Activated T-helper 1 cell treated with anti-CD3 and anti-CD28 coated beads, Interleukin-12 subunit alpha, Interleukin-12 subunit beta, Interleukin-2, Interleukin-4 antibody, amounts not matched to agents 30 ng/mL and 10 ng/mL and 1 ng/mL, durations not matched to agents 14 hours and 24 hours and 36 hours (primary cell): ENCODE data around the gene CCDC179. TPM values are rescaled to one million over a fixed set of nuclear protein-coding genes. Genes with fewer than 3 reads are reported as not detected.
A peak's percentile ranks its signal among the peaks of the same experiment; 100 is the strongest.

ENCODE experiments used
- DNase-seq: peaks from one replicate; pipeline ENCODE4 v3.0.0; 2021; ENCODE audit warnings: low spot score
- H3K27ac Mint-ChIP-seq: one replicate; pipeline ENCODE4 v1.8.0; 2021; ENCODE audit warnings: mild to moderate bottlenecking, mixed read lengths
- H3K27me3 Mint-ChIP-seq: one replicate; pipeline ENCODE4 v1.8.0; 2022; ENCODE audit warnings: mild to moderate bottlenecking, moderate library complexity, mixed read lengths; ENCODE audit not compliant: insufficient read depth
- H3K36me3 Mint-ChIP-seq: one replicate; pipeline ENCODE4 v1.8.0; 2021; ENCODE audit warnings: low read depth, mixed read lengths
- H3K4me1 Mint-ChIP-seq: one replicate; pipeline ENCODE4 v1.8.0; 2021; ENCODE audit warnings: low read depth, mixed read lengths
- H3K4me3 Mint-ChIP-seq: one replicate; pipeline ENCODE4 v1.8.0; 2021; ENCODE audit warnings: mild to moderate bottlenecking, moderate library complexity, mixed read lengths
- H3K9me3 Mint-ChIP-seq: one replicate; pipeline ENCODE4 v1.8.0; 2021; ENCODE audit warnings: mixed read lengths
- intact Hi-C: fragments of 100-400 bp; cut with micrococcal nuclease; formaldehyde crosslinking; loops from one replicate; pipeline ENCODE4 v1.15.1; 2024
- total RNA-seq: library from RNA; stranded (reverse); gene quantifications from 2 replicates; pipeline ENCODE4 v1.2.3, GENCODE V29; 2022

Gene CCDC179
- not detected in 2 replicates for total RNA-seq

DNA sequence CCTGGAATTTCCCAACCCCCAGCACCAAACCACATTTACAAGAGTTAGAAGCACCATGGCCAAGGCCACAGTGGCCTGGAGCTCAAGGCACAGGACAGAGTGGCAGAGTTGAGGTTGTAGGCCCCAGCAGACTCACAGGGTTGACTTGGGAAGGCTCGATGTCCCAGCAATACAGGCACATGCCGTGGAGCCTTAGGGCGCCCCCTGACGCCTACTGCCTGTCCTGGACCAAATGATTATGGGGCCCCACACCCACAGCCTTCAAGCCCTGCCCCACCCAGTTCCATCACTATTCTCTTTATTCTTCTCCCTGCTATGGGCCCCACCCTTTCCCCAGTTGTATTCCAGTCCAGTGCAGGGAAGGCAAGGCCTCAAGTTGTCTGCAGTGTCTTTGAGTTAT lies at the start of gene CCDC179:
CCDC179 (minus strand) TSS at position 234 of the 400 bp plus-strand sequence; CDS start at position 181, 53 bp downstream.
- no peaks in the 10 kb centered on the region for H3K36me3 Mint-ChIP-seq
- no peak within 1 kb of the TSS for H3K4me3 Mint-ChIP-seq
- H3K4me1 Mint-ChIP-seq, result no peaks in the 10 kb centered on the region
- no peaks in the 10 kb centered on the region for H3K9me3 Mint-ChIP-seq
- intact Hi-C loops, result no loop called here
- DNase-seq, result no peak
- no peaks in the 10 kb centered on the region for H3K27me3 Mint-ChIP-seq
- no peak within 1 kb of the TSS for H3K27ac Mint-ChIP-seq

DNA sequence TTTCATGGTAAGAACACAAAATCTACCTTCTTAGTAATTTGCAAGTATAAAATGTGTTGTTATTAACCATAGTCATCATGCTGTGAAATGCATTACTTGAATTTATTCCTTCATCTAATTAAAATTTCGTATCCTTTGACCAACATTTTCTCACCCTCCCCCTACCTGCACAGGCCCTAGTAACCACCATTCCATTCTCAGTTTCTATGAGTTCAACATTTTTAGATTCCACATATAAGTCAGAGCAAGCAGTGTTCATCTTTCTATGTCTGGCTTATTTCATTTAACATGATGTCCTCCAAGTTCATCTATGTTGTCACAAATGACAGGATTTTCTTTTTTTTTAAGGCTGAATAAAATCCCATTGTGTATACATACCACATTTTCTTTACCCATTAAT lies 43.5 kb upstream of the CCDC179 start:
- Mint-ChIP-seq H3K4me1 (no peaks in the 10 kb centered on the region), H3K4me3 (no peak overlapping the region), H3K9me3 (peaks cover 4% of the 10 kb centered on the region), H3K27me3 (no peaks in the 10 kb centered on the region), H3K27ac (no peak overlapping the region), H3K36me3 (no peaks in the 10 kb centered on the region)
- intact Hi-C loops, result no loop called here
- no peak for DNase-seq

DNA sequence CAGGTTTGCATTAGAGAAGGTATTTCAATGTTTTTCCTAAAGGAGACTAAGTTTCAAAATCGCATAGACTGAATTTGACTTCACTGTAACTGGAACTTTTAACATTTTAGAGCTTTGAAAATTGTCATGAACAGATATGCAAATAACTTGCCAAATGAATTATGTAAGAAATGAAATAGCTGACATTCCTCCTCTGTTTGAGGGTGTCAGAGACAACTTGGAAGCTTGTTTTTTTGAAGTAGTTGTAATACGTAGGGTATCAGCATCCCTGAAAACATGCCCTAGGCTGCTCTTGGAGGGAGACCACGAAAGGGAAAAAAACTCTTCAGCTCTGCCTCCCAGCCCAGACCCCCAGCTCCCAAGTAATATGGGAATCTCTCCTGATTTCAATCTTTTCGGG lies 41.3 kb upstream of the CCDC179 start:
- Mint-ChIP-seq H3K27ac (no peak overlapping the region), H3K27me3 (no peaks in the 10 kb centered on the region), H3K4me3 (no peak overlapping the region), H3K4me1 (no peaks in the 10 kb centered on the region), H3K9me3 (no peaks in the 10 kb centered on the region), H3K36me3 (no peaks in the 10 kb centered on the region)
- intact Hi-C loops, result no loop called here
- no peak for DNase-seq

DNA sequence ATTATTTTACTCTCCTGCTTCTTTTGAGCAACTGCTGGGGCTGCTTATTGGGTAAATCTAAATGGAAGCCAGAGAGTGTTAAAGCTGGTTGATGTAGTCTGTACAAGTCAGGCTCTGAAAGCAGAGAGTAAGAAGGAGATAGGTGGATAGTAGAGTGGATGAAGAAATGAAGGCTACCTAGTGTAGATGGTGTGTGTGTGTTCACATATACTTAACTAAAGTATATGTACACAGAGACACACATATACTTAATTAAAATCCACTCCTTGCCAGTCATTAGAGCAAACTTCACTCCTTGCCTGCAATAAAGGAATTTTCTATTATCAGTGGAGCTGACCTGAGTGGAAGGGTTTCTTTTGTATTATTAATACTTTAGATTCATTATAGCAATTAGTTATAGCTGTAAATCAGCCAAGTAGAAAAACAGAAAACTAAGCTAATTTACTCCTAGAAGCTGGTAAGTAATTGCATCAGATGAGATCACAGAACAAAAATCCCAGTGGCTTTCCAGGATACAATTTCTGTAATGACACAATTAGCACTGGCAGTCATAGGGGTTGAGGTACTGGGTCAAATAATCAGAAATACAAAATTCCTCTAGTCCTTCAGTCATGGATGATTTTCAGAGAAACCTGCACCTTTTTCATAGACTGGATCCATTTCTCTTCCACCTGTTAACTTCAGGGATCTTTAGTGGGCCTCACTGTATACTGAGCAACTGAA lies 40.7 kb upstream of the CCDC179 start:
- no peak overlapping the region for H3K27ac Mint-ChIP-seq
- H3K4me1 Mint-ChIP-seq, result no peaks in the 10 kb centered on the region
- no peaks in the 10 kb centered on the region for H3K27me3 Mint-ChIP-seq
- no peaks in the 10 kb centered on the region for H3K9me3 Mint-ChIP-seq
- no peak overlapping the region for H3K4me3 Mint-ChIP-seq
- H3K36me3 Mint-ChIP-seq, result no peaks in the 10 kb centered on the region
- no peak for DNase-seq
- intact Hi-C loops, result no loop called here

DNA sequence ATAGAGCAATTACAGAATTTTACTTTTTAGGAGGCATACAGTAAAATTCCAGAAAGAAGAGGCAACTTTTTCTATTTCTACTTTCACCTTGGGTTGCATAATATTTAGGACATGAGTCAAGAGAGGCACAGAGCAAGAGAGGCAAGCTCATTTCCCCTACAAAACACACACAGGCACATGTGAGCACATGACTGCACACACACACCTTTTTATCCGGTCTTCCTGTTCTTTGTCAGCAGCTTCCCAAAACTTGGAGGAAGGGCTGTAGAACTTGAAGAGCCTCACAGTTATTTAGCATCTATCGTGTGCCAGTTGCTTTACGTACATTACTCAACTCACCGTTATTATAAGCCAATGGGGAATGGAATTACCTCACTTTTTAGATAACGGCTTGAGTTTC lies 37.8 kb upstream of the CCDC179 start:
- H3K4me3 Mint-ChIP-seq, result no peak overlapping the region
- H3K9me3 Mint-ChIP-seq, result no peaks in the 10 kb centered on the region
- no peaks in the 10 kb centered on the region for H3K36me3 Mint-ChIP-seq
- intact Hi-C loops, result no loop called here
- no peaks in the 10 kb centered on the region for H3K4me1 Mint-ChIP-seq
- no peaks in the 10 kb centered on the region for H3K27me3 Mint-ChIP-seq
- no peak for DNase-seq
- H3K27ac Mint-ChIP-seq, result no peak overlapping the region

DNA sequence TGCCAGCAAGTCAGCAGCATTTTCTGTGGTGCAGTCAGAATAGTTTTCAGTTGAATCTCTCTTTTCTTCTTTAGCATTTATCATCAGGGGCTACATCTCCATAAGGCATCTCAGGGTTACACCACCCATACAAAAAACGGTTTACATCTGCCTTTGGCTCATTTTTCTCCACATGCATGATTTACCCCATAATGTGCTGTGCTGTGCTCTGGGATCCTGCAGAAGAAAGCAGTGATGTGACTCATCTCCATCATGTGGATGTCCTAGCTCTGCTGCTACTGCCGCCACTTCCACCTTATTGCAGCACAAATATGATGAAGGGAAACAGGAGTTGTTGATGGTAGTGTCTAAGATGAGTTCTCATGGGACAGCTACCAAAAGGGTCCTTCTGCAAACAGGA lies 30.0 kb upstream of the CCDC179 start:
- Mint-ChIP-seq H3K9me3 (no peaks in the 10 kb centered on the region), H3K36me3 (no peaks in the 10 kb centered on the region), H3K4me1 (no peaks in the 10 kb centered on the region), H3K27ac (no peak overlapping the region), H3K4me3 (no peak overlapping the region), H3K27me3 (no peaks in the 10 kb centered on the region)
- no peak for DNase-seq
- intact Hi-C loops, result no loop called here

DNA sequence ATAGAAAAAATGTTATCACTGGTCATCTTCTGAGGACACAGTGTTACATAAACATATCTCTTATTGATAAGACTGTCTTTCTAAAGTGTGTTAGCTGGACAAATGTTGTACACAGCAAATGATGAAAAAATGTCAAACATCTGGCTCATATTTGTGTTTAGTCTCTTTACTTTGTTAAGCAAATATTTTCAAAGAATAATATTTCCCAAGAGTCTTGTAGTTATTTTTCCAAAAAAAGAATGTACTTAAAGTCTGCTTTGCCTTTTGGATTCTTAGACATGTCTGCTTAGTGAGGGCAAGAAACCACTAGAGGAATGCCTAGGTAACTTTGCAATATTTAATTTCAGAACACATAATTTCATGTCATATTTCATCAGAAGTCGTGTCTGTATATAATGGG lies 23.9 kb upstream of the CCDC179 start:
- no peak overlapping the region for H3K4me3 Mint-ChIP-seq
- H3K27ac Mint-ChIP-seq, result no peak overlapping the region
- no peaks in the 10 kb centered on the region for H3K36me3 Mint-ChIP-seq
- H3K27me3 Mint-ChIP-seq, result no peaks in the 10 kb centered on the region
- intact Hi-C loops, result no loop called here
- no peaks in the 10 kb centered on the region for H3K9me3 Mint-ChIP-seq
- no peak for DNase-seq
- H3K4me1 Mint-ChIP-seq, result no peaks in the 10 kb centered on the region

DNA sequence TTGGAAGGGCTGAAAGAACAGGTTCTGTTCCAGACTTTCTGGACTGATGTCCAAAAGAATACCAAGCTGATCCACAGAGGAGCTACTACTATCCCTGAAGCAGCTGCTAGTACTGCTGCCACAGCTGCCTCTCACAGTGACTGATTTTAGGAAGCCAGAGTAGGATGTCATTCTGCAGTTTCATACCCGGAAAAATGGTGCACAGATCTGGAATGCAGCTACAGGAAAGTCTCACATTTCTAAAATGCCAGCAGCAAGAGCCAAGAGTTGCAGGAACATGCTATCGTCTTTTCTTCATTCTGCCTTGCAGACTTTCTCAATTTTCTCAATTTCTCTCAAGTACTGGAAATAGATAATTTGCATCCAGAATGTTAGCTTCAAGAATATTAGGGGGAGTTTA lies 19.4 kb upstream of the CCDC179 start:
- Mint-ChIP-seq H3K27ac (no peak overlapping the region), H3K9me3 (no peaks in the 10 kb centered on the region), H3K36me3 (no peaks in the 10 kb centered on the region), H3K4me3 (no peak overlapping the region), H3K27me3 (no peaks in the 10 kb centered on the region), H3K4me1 (no peaks in the 10 kb centered on the region)
- intact Hi-C loops, result loop anchor here (10.0 kb wide), 2 partner anchors 235 to 665 kb away; no protein-coding TSS in a partner anchor
- DNase-seq, result no peak

DNA sequence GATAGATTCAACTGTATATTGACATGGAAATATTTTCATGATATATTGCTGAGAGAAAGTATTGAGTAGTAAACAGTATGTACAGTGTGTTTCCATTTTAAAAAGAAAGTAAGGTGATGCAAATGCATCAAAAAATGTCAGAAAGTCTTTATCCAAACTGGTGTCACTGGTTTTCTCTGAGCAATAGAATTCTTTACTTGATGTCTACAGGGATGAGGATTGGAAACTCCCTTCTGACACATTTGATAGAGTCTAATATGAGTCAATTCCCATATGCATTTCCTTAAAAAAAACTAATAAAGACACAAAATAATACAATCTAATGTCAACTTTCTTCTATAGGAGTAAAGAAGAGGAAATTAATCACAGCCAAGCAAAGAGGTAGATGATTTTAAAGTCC lies 18.3 kb upstream of the CCDC179 start:
- no peak for DNase-seq
- Mint-ChIP-seq H3K27me3 (no peaks in the 10 kb centered on the region), H3K4me3 (no peak overlapping the region), H3K27ac (no peak overlapping the region), H3K4me1 (no peaks in the 10 kb centered on the region), H3K36me3 (no peaks in the 10 kb centered on the region), H3K9me3 (no peaks in the 10 kb centered on the region)
- intact Hi-C loops, result loop anchor here (10.0 kb wide), 2 partner anchors 236 to 666 kb away; no protein-coding TSS in a partner anchor

DNA sequence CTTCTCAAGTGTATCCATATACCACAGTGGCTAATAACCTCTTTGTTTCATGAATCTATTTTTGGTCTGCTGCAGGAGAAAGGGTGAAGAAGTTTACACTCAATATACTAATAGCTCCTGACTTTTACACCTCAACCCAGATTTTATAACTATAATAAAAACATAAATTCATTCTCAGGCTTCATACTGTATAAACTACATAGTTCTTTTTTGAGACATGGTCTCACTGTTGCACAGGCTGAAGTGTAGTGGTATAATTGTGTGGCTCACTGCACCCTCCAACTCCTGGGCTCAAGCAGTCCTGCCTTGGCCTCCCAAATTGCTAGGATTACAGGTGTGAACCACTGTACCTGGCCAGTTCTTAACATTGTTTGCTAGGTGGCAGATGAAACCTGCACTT lies 17.8 kb upstream of the CCDC179 start:
- intact Hi-C loops, result loop anchor here (10.0 kb wide), 2 partner anchors 237 to 667 kb away; no protein-coding TSS in a partner anchor
- no peaks in the 10 kb centered on the region for H3K4me1 Mint-ChIP-seq
- no peaks in the 10 kb centered on the region for H3K9me3 Mint-ChIP-seq
- no peaks in the 10 kb centered on the region for H3K36me3 Mint-ChIP-seq
- no peak overlapping the region for H3K27ac Mint-ChIP-seq
- no peak for DNase-seq
- no peak overlapping the region for H3K4me3 Mint-ChIP-seq
- H3K27me3 Mint-ChIP-seq, result no peaks in the 10 kb centered on the region

DNA sequence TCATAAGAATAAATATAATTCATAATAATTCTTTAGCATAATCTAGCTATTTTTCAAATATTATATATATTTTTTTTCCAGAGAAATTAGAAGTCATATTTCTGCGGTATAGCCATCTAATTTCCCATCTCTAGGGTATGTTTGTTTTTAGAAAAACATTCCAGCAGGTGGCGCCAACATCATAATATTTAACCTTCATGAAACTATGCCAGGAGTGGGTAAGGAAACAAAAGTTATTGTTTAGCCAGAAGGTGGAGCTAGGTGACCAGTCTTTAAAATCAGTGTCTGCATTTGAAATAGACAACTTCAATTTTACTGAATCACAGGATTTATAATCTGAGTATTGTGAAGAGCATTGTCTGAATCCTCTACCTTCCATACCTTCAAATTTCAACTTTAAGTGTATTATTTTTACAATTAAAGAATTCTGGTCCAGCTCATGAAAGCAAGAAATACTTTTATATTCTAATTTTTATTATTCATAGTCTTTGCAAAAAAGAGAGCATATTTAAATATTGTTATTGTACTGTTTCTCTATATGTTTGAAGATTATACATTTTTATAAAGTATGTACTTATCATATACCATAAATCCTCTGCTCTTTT lies 15.7 kb upstream of the CCDC179 start:
- intact Hi-C loops, result loop anchor here (2.0 to 10.0 kb wide), 3 partner anchors 47 to 669 kb away; partner anchors contain the start of gene SVIP
- Mint-ChIP-seq H3K9me3 (no peaks in the 10 kb centered on the region), H3K4me1 (no peaks in the 10 kb centered on the region), H3K4me3 (no peak overlapping the region), H3K27ac (no peak overlapping the region), H3K36me3 (no peaks in the 10 kb centered on the region), H3K27me3 (no peaks in the 10 kb centered on the region)
- DNase-seq, result peak; percentile 48

DNA sequence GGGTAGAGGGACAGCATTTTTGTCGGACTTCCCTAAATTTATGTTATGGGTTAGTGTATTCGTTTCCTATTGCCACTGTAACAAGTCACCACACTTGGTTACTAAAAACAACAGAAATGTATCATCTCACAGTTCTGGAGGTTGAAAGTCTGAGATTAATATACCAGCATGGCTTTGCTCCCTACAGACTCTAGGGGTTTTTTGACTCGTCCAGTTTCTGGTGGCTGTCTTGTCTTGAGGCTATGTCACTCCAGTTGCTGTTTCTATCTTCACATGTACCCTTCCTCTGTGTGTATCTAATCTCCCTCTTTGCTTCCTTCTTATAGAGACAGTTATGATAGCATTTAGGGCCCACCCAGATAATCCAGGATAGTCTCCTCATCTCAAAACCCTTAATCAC lies 9.1 kb upstream of the CCDC179 start:
- intact Hi-C loops, result no loop called here
- Mint-ChIP-seq H3K36me3 (no peaks in the 10 kb centered on the region), H3K4me3 (no peak overlapping the region), H3K9me3 (no peaks in the 10 kb centered on the region), H3K27ac (no peak overlapping the region), H3K27me3 (no peaks in the 10 kb centered on the region), H3K4me1 (no peaks in the 10 kb centered on the region)
- DNase-seq, result no peak

DNA sequence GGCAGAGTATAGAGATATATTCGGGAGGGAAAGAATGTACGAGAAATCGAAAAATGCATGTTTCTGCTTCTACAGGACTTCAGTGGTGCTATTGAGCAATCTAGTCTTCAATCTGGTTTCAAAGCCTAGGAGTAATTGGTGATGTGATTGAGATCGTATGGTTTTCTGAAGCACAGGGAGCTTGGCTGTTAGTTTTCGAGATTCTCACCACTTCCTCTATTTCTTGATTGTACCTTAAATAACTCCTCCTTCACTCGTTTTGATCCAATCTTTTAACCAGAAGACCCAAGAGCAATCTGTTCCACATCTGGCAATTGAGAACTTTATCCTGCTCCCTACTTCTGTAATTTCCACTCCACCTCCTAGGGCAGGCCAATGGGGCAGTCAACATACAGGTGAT lies 518 bp downstream of the CCDC179 start:
- Mint-ChIP-seq H3K4me3 (no peak overlapping the region), H3K27me3 (no peaks in the 10 kb centered on the region), H3K4me1 (no peaks in the 10 kb centered on the region), H3K9me3 (no peaks in the 10 kb centered on the region), H3K36me3 (no peaks in the 10 kb centered on the region), H3K27ac (no peak overlapping the region)
- DNase-seq, result no peak
- intact Hi-C loops, result no loop called here
